Thyroid gland (tissue), 4 donors: ENCODE measurements around the gene MAN2A2. TPM values are rescaled to one million over a fixed set of nuclear protein-coding genes. Genes with fewer than 3 reads are reported as not detected.
A peak's percentile ranks its signal among the peaks of the same experiment; 100 is the strongest.

ENCODE experiments used
- DNase-seq, 2 donors: peaks; one replicate each; pipeline ENCODE4 v3.0.0-alpha.2; 2019
- H3K27ac ChIP-seq, 3 donors: fragments of 200-600 bp; sonication (generic); 1 replicate in 2 of 3; 2 replicates in 1 of 3; pipeline ENCODE4 v1.5.1; 2016 to 2019; ENCODE audit warnings: mild to moderate bottlenecking in 1 of 3, moderate library complexity in 1 of 3
- H3K27me3 ChIP-seq: fragments of 200-600 bp; sonication (generic); one replicate; pipeline ENCODE4 v1.5.1; 2019
- H3K36me3 ChIP-seq, 2 donors: fragments of 200-600 bp; sonication (generic); one replicate each; pipeline ENCODE4 v1.5.1; 2016 to 2019
- H3K4me1 ChIP-seq, 2 donors: fragments of 200-600 bp; sonication (generic); one replicate each; pipeline ENCODE4 v1.5.1; 2017 to 2019
- H3K4me3 ChIP-seq, 3 donors: fragments of 200-600 bp; sonication (generic); replicated peaks in 1 of 3; 1 replicate in 2 of 3; 2 replicates in 1 of 3; pipeline ENCODE4 v1.5.1; 2016; ENCODE audit warnings: mild to moderate bottlenecking in 1 of 3
- H3K9me3 ChIP-seq: fragments of 200-600 bp; sonication (generic); one replicate; pipeline ENCODE4 v1.5.1; 2017
- POLR2A ChIP-seq, 2 donors: fragments of 450-650 bp; IDR thresholded peaks; one replicate each; pipeline ENCODE4 v1.6.1; 2017; ENCODE audit warnings: antibody characterized with exemption in 2 of 2, mild to moderate bottlenecking in 2 of 2, moderate library complexity in 1 of 2
- WGBS, 2 donors: methylation state at CpG; one replicate each; pipeline ENCODE4 v1.1.5; 2017; 5-methylcytosine and 5-hydroxymethylcytosine counted together
- intact Hi-C: fragments of 100-400 bp; cut with DNase I; formaldehyde crosslinking; loops from one replicate; pipeline ENCODE4 v1.15.1; 2023
- total RNA-seq, 4 donors: library from RNA; depleted of rRNA; stranded (reverse); fragments of >200 nt; gene quantifications; one replicate each; pipeline ENCODE4 v1.2.3, GENCODE V29; 2016
- TF ChIP-seq, protein P1 (sequence below), 6 experiments: fragments of 200-600 bp in 3 of 6; fragments of 450-650 bp in 3 of 6; sonication (generic) in 3 of 6; IDR thresholded peaks; one replicate each; pipeline ENCODE4 v1.5.1; 2016 to 2019; ENCODE audit warnings: antibody characterized with exemption in 6 of 6, mild to moderate bottlenecking in 2 of 6, inconsistent platforms in 1 of 6, moderate library complexity in 1 of 6

Gene MAN2A2
- total RNA-seq, 4 donors from 2014 or later, result 30.1 to 129 (median 58.9) TPM

DNA sequence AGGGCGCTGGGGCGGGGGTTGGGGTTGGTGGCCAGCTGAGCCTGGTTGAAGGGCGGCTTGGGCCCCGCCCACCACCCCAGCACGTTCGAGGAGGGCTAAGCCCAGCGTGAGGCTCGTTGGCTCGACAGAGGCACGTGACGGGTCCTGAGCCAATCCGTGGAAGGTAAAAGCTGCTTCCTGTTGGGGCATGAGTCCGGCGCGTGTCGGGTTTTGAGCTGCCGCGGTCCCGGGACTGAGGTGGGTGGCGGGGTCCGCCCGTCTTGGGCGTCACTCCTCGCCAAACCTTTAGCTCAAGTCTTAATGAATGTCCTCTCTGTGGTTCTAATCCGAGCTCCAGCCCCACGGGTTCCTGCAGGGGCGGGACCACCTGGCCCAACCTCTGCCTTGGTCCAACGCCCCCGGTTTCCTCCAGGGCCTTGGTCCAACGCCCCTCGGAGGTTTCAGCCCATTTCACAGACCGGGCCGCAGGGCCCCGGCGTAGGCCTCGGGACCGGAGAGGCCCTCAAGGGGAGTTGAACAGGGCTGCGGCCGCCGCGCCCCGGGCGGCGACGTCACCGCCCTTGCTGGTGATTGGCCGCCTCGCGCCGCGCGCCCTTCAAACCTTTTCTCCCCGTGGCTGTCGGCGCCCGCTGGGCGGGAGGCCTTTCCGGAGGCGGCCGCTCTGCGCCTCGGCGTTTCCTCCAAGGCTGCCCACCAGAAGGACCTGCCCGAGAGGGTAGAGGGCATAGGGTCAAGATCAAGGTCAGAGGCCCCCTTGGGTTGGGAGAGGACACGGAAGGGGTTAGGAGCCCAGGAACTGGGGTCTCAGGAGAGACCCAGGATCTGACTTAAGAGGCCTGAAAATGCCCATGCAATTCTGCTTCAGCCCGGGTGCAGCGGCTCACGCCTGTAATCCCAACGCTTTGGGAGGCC lies 51.9 kb downstream of the MAN2A2 start, which contains the start of gene RCCD1:
Gene RCCD1, plus strand, starts transcription at position 173 of the 912 bp plus-strand sequence. CDS start 1,851 bp downstream, outside the sequence.
- peak in 1 of 2 donors; percentile 51 for TF ChIP-seq POLR2A (IDR thresholded peaks at IDR 0.05)
- TF ChIP-seq, protein P1, sequence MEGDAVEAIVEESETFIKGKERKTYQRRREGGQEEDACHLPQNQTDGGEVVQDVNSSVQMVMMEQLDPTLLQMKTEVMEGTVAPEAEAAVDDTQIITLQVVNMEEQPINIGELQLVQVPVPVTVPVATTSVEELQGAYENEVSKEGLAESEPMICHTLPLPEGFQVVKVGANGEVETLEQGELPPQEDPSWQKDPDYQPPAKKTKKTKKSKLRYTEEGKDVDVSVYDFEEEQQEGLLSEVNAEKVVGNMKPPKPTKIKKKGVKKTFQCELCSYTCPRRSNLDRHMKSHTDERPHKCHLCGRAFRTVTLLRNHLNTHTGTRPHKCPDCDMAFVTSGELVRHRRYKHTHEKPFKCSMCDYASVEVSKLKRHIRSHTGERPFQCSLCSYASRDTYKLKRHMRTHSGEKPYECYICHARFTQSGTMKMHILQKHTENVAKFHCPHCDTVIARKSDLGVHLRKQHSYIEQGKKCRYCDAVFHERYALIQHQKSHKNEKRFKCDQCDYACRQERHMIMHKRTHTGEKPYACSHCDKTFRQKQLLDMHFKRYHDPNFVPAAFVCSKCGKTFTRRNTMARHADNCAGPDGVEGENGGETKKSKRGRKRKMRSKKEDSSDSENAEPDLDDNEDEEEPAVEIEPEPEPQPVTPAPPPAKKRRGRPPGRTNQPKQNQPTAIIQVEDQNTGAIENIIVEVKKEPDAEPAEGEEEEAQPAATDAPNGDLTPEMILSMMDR (IDR thresholded peaks at IDR 0.05), result no peak
- Histone ChIP-seq H3K27ac (peak within 1 kb of the TSS; percentile 50 to 69 (median 54)), H3K9me3 (no peaks in the 10 kb centered on the region), H3K36me3 (peaks cover 18 to 23% of the 10 kb centered on the region in 2 donors), H3K4me3 (peak within 1 kb of the TSS; percentile 36 to 89 (median 78)), H3K27me3 (no peaks in the 10 kb centered on the region), H3K4me1 (peaks cover 21 to 22% of the 10 kb centered on the region in 2 donors)
- WGBS, 2 donors, result 1 to 3% methylated on average over 21 to 38 of the region's 69 CpGs
- peak; percentile 95 to 96 for DNase-seq
- intact Hi-C loops, result loop anchor here (2.0 to 5.0 kb wide), 3 partner anchors 40 to 317 kb away; partner anchors contain the start of gene PRC1

DNA sequence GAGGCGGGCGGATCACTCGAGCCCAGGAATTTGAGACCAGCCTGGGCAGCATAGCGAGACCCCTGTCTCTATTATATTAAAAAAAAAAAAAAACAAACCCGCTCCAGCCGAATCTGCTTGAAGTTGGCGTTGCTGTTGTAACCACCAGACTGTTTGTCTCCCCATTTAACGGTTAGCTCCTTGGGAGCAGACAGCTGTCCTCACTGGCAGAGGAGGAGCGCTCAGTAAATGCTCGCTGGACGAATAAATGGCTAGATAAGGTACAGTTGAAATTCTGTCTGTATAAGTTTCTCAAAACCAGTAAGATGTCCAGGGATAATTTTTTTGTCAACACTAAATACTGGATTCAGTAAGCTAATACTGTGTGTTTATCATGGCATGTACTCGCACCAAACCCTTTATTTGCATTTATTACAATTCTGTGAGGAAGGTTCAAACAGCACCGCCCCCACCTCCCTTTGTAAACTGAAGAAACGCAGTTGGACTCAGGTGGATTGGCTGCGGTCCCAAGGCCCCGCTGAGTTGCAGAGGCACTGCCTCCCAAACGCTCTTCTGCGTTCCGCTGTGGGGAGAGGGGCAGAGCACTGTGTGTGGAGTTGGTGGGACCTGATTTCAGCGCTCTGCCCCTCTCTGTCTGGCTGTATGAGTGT lies 52.6 kb downstream of the MAN2A2 start:
- no peak overlapping the region for H3K4me3 ChIP-seq
- H3K27me3 ChIP-seq, result no peaks in the 10 kb centered on the region
- intact Hi-C loops, result loop anchor here (2.0 to 5.0 kb wide), 3 partner anchors 39 to 317 kb away; partner anchors contain the start of gene PRC1
- TF ChIP-seq POLR2A (IDR thresholded peaks at IDR 0.05), result no peak
- TF ChIP-seq, protein P1 (IDR thresholded peaks at IDR 0.05), result no peak
- H3K27ac ChIP-seq, result no peak overlapping the region
- whole genome bisulfite sequencing, 2 donors, result 58 to 74% methylated on average over 15 to 20 of the region's 20 CpGs
- peaks cover 21 to 22% of the 10 kb centered on the region in 2 donors for H3K4me1 ChIP-seq
- no peaks in the 10 kb centered on the region for H3K9me3 ChIP-seq
- peaks cover 10 to 15% of the 10 kb centered on the region in 2 donors for H3K36me3 ChIP-seq
- DNase-seq, result no peak

DNA sequence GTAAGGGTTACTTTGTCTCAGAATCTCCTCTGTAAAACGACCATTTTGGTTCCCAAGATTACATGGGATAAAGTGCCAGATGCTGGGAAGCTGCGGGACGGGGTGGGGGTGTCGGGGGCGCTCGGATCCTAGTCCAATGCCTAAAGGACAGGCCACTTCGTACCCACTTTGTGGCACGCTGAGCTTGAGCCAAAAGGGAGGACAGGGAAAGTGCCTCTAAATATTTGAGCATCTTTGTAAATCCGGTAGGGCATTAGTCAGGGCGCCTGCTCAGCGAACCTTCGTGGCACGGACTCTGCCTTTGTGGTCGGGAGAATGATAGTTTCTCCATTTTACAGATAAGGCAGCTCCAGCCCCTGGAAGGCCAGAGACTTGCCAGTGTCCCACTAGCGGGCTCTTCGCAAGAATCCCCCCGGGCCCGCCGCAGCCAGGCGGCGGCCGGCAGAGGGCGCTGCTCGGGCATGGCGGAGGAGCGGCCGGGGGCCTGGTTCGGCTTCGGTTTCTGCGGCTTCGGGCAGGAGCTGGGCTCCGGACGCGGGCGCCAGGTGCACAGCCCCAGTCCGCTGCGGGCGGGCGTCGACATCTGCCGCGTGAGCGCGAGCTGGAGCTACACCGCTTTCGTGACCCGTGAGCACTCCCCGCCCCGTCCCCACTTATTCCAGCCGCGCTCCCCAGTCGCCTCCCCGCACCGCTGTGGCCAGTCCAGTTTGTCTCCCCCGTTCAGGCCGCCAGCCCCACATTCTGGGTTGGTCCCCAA lies 53.4 kb downstream of the MAN2A2 start:
- intact Hi-C loops, result loop anchor here (5.0 kb wide), 2 partner anchors 96 to 316 kb away; no protein-coding TSS in a partner anchor
- Histone ChIP-seq H3K9me3 (no peaks in the 10 kb centered on the region), H3K27me3 (no peaks in the 10 kb centered on the region), H3K4me3 (peak overlapping the region in 2 of 3 donors; percentile 25 to 68), H3K27ac (peak overlapping the region in 1 of 3 donors; percentile 24), H3K4me1 (peaks cover 21 to 22% of the 10 kb centered on the region in 2 donors), H3K36me3 (peaks cover 5 to 13% of the 10 kb centered on the region in 2 donors)
- TF ChIP-seq POLR2A (IDR thresholded peaks at IDR 0.05), result no peak
- TF ChIP-seq, protein P1 (IDR thresholded peaks at IDR 0.05), result peak; percentile 51 to 96 (median 82)
- DNase-seq, result peak; percentile 70 to 72
- 9 to 26% methylated on average over 14 of the region's 56 CpGs for WGBS, 2 donors

DNA sequence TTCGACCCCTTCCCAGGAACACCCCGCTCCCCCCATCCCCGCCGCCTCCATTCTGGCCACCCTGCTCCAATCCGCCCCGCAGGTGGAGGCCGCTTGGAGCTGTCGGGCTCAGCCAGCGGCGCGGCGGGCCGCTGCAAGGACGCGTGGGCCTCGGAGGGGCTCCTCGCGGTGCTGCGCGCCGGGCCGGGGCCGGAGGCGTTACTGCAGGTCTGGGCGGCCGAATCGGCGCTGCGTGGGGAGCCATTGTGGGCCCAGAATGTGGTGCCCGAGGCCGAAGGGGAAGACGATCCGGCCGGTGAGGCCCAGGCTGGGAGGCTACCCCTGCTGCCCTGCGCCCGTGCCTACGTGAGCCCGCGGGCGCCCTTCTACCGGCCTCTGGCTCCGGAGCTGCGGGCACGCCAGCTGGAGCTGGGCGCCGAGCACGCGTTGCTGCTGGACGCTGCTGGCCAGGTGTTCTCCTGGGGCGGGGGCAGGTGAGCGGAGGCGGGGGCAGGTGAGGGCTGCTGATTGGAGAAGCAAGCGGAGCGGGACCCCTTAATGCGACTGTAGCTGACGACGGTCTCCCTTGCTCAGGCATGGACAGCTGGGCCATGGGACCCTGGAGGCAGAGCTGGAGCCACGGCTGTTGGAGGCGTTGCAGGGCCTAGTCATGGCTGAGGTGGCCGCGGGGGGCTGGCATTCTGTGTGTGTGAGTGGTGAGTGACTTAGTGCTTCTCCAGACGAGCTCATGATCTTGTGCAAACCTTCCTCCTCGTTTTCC lies 54.1 kb downstream of the MAN2A2 start:
- DNase-seq, result peak; percentile 31 to 35
- intact Hi-C loops, result loop anchor here (5.0 kb wide), 2 partner anchors 95 to 315 kb away; no protein-coding TSS in a partner anchor

More for the DNA sequence above, 54.1 kb downstream of the MAN2A2 start:
- H3K27ac ChIP-seq, result peak overlapping the region in 1 of 3 donors; percentile 24
- TF ChIP-seq, protein P1 (IDR thresholded peaks at IDR 0.05), result no peak
- TF ChIP-seq POLR2A (IDR thresholded peaks at IDR 0.05), result no peak
- 30 to 41% methylated on average over 7 to 13 of the region's 63 CpGs for WGBS, 2 donors
- peaks cover 3 to 14% of the 10 kb centered on the region in 2 donors for H3K36me3 ChIP-seq
- H3K9me3 ChIP-seq, result no peaks in the 10 kb centered on the region
- peaks cover 21 to 22% of the 10 kb centered on the region in 2 donors for H3K4me1 ChIP-seq
- no peaks in the 10 kb centered on the region for H3K27me3 ChIP-seq
- H3K4me3 ChIP-seq, result peak overlapping the region in 2 of 3 donors; percentile 25 to 68
